HG03280 (cell line): ENCODE data around the gene TADA2A.
"Not testable (repeated sequence)": the region's sequence is repeated elsewhere in the genome, so short reads cannot be mapped to it uniquely, and the experiment has no call there.

Source experiments
- ATAC-seq: cut with Tn5 transposase; IDR thresholded peaks from one replicate; pipeline ENCODE4 v1.9.1; 2021; ENCODE audit warnings: mild to moderate bottlenecking, moderate library complexity; ENCODE audit not compliant: unreplicated experiment

The TADA2A gene

GRCh38 chr17:37399265-37399803 lies 7.4 kb upstream of the TADA2A start:
- ATAC-seq = no peak

GRCh38 chr17:37400505-37400904 lies 6.2 kb upstream of the TADA2A start:
- ATAC-seq = no peak

GRCh38 chr17:37405522-37405921 lies 1.2 kb upstream of the TADA2A start:
- not testable (repeated sequence) for ATAC-seq

- peak; percentile 20 for ATAC-seq
Observed at GRCh38 chr17:37405955-37406634, 591 bp upstream of the TADA2A start.

- ATAC-seq = not testable (repeated sequence)
Observed at GRCh38 chr17:37408145-37408479, 1.4 kb downstream of the TADA2A start.

- ATAC-seq = no peak
Observed at GRCh38 chr17:37410357-37410756, 3.7 kb downstream of the TADA2A start.

GRCh38 chr17:37413875-37414519 lies 7.3 kb downstream of the TADA2A start:
- no peak for ATAC-seq

- no peak for ATAC-seq
Observed at GRCh38 chr17:37417852-37418251, 11.2 kb downstream of the TADA2A start.

GRCh38 chr17:37422971-37423625 lies 16.4 kb downstream of the TADA2A start:
- no peak for ATAC-seq

GRCh38 chr17:37425268-37425667 lies 18.6 kb downstream of the TADA2A start:
- no peak for ATAC-seq

- no peak for ATAC-seq
Observed at GRCh38 chr17:37429039-37429438, 22.4 kb downstream of the TADA2A start.

GRCh38 chr17:37429453-37429852 lies 22.8 kb downstream of the TADA2A start:
- no peak for ATAC-seq

GRCh38 chr17:37430051-37430627 lies 23.5 kb downstream of the TADA2A start:
- no peak for ATAC-seq

GRCh38 chr17:37432671-37433070 lies 26.0 kb downstream of the TADA2A start:
- no peak for ATAC-seq

GRCh38 chr17:37438141-37438540 lies 31.5 kb downstream of the TADA2A start:
- no peak for ATAC-seq

GRCh38 chr17:37440424-37440823 lies 33.7 kb downstream of the TADA2A start:
- ATAC-seq = no peak

- not testable (repeated sequence) for ATAC-seq
Observed at GRCh38 chr17:37441369-37442014, 34.8 kb downstream of the TADA2A start.

GRCh38 chr17:37446027-37446426 lies 39.3 kb downstream of the TADA2A start:
- no peak for ATAC-seq

- ATAC-seq = no peak
Observed at GRCh38 chr17:37447641-37448040, 41.0 kb downstream of the TADA2A start.

GRCh38 chr17:37450112-37450511 lies 43.4 kb downstream of the TADA2A start:
- ATAC-seq = no peak

- not testable (repeated sequence) for ATAC-seq
Observed at GRCh38 chr17:37457801-37458200, 51.1 kb downstream of the TADA2A start.
